Measurements from ENCODE around the gene ARHGAP42.

The ARHGAP42 gene

DNA sequence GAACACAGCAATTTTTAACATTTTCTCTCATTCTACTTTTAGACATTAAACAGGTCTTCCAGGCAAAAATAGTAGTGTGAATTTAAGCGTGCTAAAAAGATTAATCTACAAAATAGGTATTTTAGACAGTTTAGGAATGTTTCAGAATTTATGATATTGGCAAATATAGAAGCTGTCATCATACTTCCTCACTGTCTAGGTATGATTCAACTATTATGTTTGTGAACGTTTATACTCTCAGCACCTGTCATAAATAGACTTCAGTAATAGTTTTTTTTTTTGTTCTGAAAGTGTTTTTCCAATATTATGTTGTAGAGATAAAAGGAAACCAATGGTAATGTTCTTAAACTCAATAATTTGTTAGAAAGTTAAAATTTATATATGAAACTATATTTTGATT, 103.0 kb downstream of the ARHGAP42 start:
- no peaks in the 10 kb centered on the region for H3K9me3 ChIP-seq (ENCODE audit: control insufficient read depth, low read depth, low read length)
- H3K4me1 ChIP-seq (ENCODE audit: control insufficient read depth, low read depth, low read length) = peaks cover 34% of the 10 kb centered on the region
- H3K4me3 ChIP-seq (ENCODE audit: low read length) = no peak overlapping the region
- no peaks in the 10 kb centered on the region for H3K27me3 ChIP-seq (ENCODE audit: control insufficient read depth, insufficient read depth, low read length)
- no peaks in the 10 kb centered on the region for H3K36me3 ChIP-seq (ENCODE audit: control insufficient read depth, low read depth, low read length)
- no peak overlapping the region for H3K27ac ChIP-seq (ENCODE audit: low read length)
- H3K9ac ChIP-seq (ENCODE audit: low read length) = no peak overlapping the region

DNA sequence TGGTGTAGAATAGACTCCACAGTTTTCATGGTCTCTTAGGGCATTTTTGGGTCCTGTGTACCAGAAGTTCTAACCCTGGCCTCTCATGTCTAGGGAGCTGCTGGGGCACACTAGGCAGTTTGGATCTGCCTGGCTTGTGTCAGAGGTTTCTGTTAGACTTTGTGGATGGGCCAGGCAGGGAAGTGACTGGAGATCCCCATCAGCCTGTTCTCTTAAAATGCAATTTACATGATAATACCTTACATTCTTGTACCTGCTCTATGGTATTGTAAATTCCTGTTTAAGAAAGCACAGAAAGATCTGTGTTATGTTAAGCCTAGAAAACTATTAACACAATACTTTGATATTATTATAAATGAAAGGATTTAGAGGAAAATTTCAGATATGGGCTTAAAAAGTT, 104.0 kb downstream of the ARHGAP42 start:
- Histone ChIP-seq H3K27ac (ENCODE audit: low read length) (peak overlapping the region; percentile 30), H3K4me1 (ENCODE audit: control insufficient read depth, low read depth, low read length) (peaks cover 26% of the 10 kb centered on the region), H3K9me3 (ENCODE audit: control insufficient read depth, low read depth, low read length) (no peaks in the 10 kb centered on the region), H3K27me3 (ENCODE audit: control insufficient read depth, insufficient read depth, low read length) (no peaks in the 10 kb centered on the region), H3K36me3 (ENCODE audit: control insufficient read depth, low read depth, low read length) (peaks cover 4% of the 10 kb centered on the region), H3K9ac (ENCODE audit: low read length) (peak overlapping the region; percentile 4), H3K4me3 (ENCODE audit: low read length) (peak overlapping the region; percentile 34)

DNA sequence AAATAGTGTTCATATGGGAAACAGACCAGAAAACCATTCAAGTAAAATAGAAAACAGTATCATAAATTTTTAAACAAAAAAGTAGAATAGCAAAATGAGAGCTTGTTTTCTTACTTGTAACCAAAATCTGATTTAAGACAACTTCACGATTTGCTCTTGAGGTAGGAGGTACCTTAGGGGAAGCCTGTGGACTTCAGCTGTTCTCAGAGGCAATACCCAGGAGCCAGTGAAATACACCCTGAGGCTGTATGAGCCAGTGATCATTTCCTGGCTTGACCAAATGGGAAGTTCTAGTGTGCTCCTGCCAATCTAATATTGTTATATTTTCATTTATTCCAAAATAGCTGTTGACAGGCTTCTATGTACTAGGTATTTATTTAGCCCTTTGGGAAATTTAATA, 104.8 kb downstream of the ARHGAP42 start:
- Histone ChIP-seq H3K4me3 (ENCODE audit: low read length) (no peak overlapping the region), H3K9ac (ENCODE audit: low read length) (peak overlapping the region; percentile 4), H3K9me3 (ENCODE audit: control insufficient read depth, low read depth, low read length) (no peaks in the 10 kb centered on the region), H3K27ac (ENCODE audit: low read length) (peak overlapping the region; percentile 67), H3K4me1 (ENCODE audit: control insufficient read depth, low read depth, low read length) (peaks cover 26% of the 10 kb centered on the region), H3K36me3 (ENCODE audit: control insufficient read depth, low read depth, low read length) (peaks cover 4% of the 10 kb centered on the region), H3K27me3 (ENCODE audit: control insufficient read depth, insufficient read depth, low read length) (no peaks in the 10 kb centered on the region)

DNA sequence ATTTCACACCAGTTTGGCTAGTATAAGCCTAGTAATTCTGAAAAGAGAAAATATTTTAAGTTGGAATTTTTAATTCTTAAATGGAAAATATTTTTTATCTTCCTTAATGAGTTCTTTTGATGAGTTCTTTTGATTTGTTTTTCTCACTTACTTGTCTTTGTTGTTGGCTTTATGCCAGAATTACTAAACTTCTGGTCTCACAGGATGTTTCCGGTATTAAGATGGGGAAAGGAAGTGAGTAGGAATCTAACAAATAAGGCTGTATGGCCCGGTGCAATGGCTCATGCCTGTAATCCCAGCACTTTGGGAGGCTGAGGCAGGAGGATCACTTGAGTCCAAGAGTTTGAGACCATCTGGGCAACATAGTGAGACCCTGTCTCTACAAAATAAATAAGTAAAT, 106.4 kb downstream of the ARHGAP42 start:
- no peak overlapping the region for H3K27ac ChIP-seq (ENCODE audit: low read length)
- no peaks in the 10 kb centered on the region for H3K9me3 ChIP-seq (ENCODE audit: control insufficient read depth, low read depth, low read length)
- peaks cover 4% of the 10 kb centered on the region for H3K36me3 ChIP-seq (ENCODE audit: control insufficient read depth, low read depth, low read length)
- H3K4me3 ChIP-seq (ENCODE audit: low read length) = no peak overlapping the region
- no peaks in the 10 kb centered on the region for H3K27me3 ChIP-seq (ENCODE audit: control insufficient read depth, insufficient read depth, low read length)
- H3K4me1 ChIP-seq (ENCODE audit: control insufficient read depth, low read depth, low read length) = peaks cover 26% of the 10 kb centered on the region
- H3K9ac ChIP-seq (ENCODE audit: low read length) = no peak overlapping the region

- H3K27me3 ChIP-seq (ENCODE audit: control insufficient read depth, insufficient read depth, low read length) = no peaks in the 10 kb centered on the region
- peaks cover 26% of the 10 kb centered on the region for H3K4me1 ChIP-seq (ENCODE audit: control insufficient read depth, low read depth, low read length)
- no peak overlapping the region for H3K9ac ChIP-seq (ENCODE audit: low read length)
- H3K27ac ChIP-seq (ENCODE audit: low read length) = no peak overlapping the region
- no peaks in the 10 kb centered on the region for H3K9me3 ChIP-seq (ENCODE audit: control insufficient read depth, low read depth, low read length)
- H3K4me3 ChIP-seq (ENCODE audit: low read length) = no peak overlapping the region
- H3K36me3 ChIP-seq (ENCODE audit: control insufficient read depth, low read depth, low read length) = peaks cover 4% of the 10 kb centered on the region
Measured at GRCh38 chr11:100794446-100794845, 107.4 kb downstream of the ARHGAP42 start.

GRCh38 chr11:100799445-100799844, 112.4 kb downstream of the ARHGAP42 start:
- Histone ChIP-seq H3K4me1 (ENCODE audit: control insufficient read depth, low read depth, low read length) (no peaks in the 10 kb centered on the region), H3K36me3 (ENCODE audit: control insufficient read depth, low read depth, low read length) (peaks cover 4% of the 10 kb centered on the region), H3K27me3 (ENCODE audit: control insufficient read depth, insufficient read depth, low read length) (no peaks in the 10 kb centered on the region), H3K9me3 (ENCODE audit: control insufficient read depth, low read depth, low read length) (no peaks in the 10 kb centered on the region), H3K4me3 (ENCODE audit: low read length) (no peak overlapping the region), H3K27ac (ENCODE audit: low read length) (no peak overlapping the region), H3K9ac (ENCODE audit: low read length) (no peak overlapping the region)

GRCh38 chr11:100800202-100800601, 113.1 kb downstream of the ARHGAP42 start:
- H3K36me3 ChIP-seq (ENCODE audit: control insufficient read depth, low read depth, low read length) = peaks cover 4% of the 10 kb centered on the region
- no peak overlapping the region for H3K27ac ChIP-seq (ENCODE audit: low read length)
- no peak overlapping the region for H3K9ac ChIP-seq (ENCODE audit: low read length)
- no peak overlapping the region for H3K4me3 ChIP-seq (ENCODE audit: low read length)
- no peaks in the 10 kb centered on the region for H3K4me1 ChIP-seq (ENCODE audit: control insufficient read depth, low read depth, low read length)
- H3K27me3 ChIP-seq (ENCODE audit: control insufficient read depth, insufficient read depth, low read length) = no peaks in the 10 kb centered on the region
- H3K9me3 ChIP-seq (ENCODE audit: control insufficient read depth, low read depth, low read length) = no peaks in the 10 kb centered on the region

DNA sequence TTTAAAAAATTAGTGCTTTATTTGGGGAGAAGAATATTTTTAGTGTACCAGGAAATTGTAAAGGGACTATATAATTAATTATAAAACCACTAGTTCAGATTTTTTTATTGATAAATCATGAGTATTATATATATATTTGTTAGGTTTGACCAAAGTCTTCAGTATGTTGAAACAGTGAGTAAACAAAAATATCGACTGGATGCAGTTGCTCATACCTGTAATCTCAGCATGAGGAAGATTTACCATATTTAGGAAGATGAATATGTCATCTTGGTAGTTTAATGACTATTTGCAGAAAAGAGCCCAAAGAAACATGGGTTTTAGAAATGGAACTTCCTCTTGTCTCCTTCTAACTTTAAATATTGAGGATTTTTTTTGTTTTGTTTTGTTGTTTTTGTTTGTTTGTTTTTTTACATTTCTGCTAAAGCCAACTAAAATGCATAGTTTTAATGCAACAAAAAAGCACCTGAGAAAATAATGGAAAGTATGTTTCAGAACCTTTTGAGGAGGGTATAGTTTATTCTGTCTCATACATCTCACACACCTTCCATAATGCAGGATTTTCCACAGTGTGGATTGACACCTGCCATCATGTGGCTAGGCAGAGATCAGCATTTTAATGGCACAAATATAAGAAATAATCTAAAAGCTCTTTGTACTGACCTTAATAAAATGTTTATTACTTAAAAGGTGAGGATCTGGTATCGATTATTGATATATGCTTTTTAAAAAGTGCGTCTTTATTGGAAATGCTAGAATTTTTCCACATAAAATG, 114.3 kb downstream of the ARHGAP42 start:
- no peak overlapping the region for H3K4me3 ChIP-seq (ENCODE audit: low read length)
- no peak overlapping the region for H3K9ac ChIP-seq (ENCODE audit: low read length)
- no peaks in the 10 kb centered on the region for H3K9me3 ChIP-seq (ENCODE audit: control insufficient read depth, low read depth, low read length)
- H3K36me3 ChIP-seq (ENCODE audit: control insufficient read depth, low read depth, low read length) = no peaks in the 10 kb centered on the region
- no peaks in the 10 kb centered on the region for H3K4me1 ChIP-seq (ENCODE audit: control insufficient read depth, low read depth, low read length)
- H3K27me3 ChIP-seq (ENCODE audit: control insufficient read depth, insufficient read depth, low read length) = no peaks in the 10 kb centered on the region
- no peak overlapping the region for H3K27ac ChIP-seq (ENCODE audit: low read length)

DNA sequence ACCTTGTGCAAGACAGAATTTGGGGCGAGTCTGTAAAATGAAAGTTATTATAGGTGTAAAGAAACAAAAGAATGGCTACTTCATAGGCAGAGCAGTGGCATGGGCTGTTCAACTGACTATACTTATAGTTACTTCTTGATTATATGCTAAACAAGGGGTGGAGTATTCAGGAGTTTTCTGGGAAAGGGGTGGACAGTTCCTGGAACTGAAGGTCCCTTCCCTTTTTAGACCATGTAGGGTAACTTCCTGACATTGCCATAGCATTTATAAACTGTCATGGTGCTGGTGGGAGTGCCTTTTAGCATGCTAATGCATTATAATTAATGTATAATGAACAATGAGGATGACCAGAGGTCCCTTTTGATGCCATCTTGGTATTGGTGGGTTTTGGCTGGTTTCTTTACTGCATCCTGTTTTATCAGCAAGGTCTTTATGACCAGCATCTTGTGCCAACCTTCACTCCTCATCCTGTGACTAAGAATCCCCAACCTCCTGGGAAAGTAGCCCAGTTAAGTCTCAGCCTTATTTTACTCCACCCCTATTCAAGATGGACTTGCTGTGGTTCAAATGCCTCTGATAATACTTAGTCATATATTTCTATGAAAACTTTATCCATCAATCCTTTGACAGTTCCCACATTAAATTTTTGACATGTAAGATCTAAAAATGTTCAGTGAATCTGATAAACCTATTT, 118.6 kb downstream of the ARHGAP42 start:
- H3K9me3 ChIP-seq (ENCODE audit: control insufficient read depth, low read depth, low read length) = no peaks in the 10 kb centered on the region
- no peak overlapping the region for H3K4me3 ChIP-seq (ENCODE audit: low read length)
- H3K9ac ChIP-seq (ENCODE audit: low read length) = no peak overlapping the region
- no peaks in the 10 kb centered on the region for H3K27me3 ChIP-seq (ENCODE audit: control insufficient read depth, insufficient read depth, low read length)
- peaks cover 8% of the 10 kb centered on the region for H3K4me1 ChIP-seq (ENCODE audit: control insufficient read depth, low read depth, low read length)
- no peaks in the 10 kb centered on the region for H3K36me3 ChIP-seq (ENCODE audit: control insufficient read depth, low read depth, low read length)
- no peak overlapping the region for H3K27ac ChIP-seq (ENCODE audit: low read length)

DNA sequence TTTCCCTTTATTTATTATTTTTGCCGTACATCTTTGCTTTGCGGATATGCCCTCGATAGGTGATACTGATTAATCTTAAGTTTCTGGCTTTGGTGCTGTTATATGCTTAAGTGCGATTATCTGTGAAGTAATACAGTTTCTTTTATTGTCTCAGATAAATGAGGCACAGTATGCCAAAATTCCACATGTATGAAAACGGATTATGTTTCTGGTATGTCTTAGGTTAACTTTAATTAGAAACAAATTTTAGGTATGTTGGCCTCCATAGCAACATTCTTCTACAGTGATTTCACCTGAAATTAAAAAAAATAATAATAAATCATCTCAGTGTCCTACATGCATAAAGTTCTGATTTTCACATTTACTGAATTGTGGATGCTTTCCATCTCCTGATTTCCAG, 119.2 kb downstream of the ARHGAP42 start:
- Histone ChIP-seq H3K9ac (ENCODE audit: low read length) (no peak overlapping the region), H3K9me3 (ENCODE audit: control insufficient read depth, low read depth, low read length) (no peaks in the 10 kb centered on the region), H3K4me3 (ENCODE audit: low read length) (no peak overlapping the region)

DNA sequence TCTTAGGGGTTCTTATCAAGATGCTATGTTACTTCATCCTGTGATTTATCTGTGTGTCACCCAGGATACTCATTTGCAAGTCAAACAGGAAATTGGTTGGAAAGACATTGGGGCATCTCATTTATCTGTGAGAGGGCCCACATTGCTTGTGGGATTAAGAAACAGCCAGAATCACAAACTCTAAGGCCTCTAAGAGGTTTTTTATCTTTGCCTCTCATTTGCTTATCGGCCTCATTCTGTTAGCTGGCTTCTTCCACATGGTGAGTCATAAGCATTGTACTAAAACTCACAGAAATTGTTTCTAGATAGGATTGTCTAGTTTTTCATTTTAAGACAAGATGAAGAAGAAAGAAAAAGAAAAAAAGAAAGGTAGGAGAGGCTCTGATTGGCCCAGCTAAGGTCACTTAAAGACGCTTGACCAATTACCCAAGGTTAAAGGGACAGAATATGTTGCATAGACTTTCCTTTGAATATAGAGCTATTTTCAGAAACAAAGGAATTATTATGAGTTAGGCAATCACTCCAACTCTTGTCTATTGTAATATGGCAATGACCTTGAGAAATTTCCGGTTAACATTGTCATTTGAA, 121.9 kb downstream of the ARHGAP42 start:
- Histone ChIP-seq H3K9ac (ENCODE audit: low read length) (no peak overlapping the region), H3K9me3 (ENCODE audit: control insufficient read depth, low read depth, low read length) (no peaks in the 10 kb centered on the region), H3K36me3 (ENCODE audit: control insufficient read depth, low read depth, low read length) (no peaks in the 10 kb centered on the region), H3K27ac (ENCODE audit: low read length) (no peak overlapping the region), H3K4me3 (ENCODE audit: low read length) (no peak overlapping the region), H3K4me1 (ENCODE audit: control insufficient read depth, low read depth, low read length) (peaks cover 8% of the 10 kb centered on the region), H3K27me3 (ENCODE audit: control insufficient read depth, insufficient read depth, low read length) (no peaks in the 10 kb centered on the region)

More for the DNA sequence above, 119.2 kb downstream of the ARHGAP42 start:
- H3K4me1 ChIP-seq (ENCODE audit: control insufficient read depth, low read depth, low read length) = peaks cover 8% of the 10 kb centered on the region
- H3K36me3 ChIP-seq (ENCODE audit: control insufficient read depth, low read depth, low read length) = no peaks in the 10 kb centered on the region
- H3K27ac ChIP-seq (ENCODE audit: low read length) = no peak overlapping the region
- H3K27me3 ChIP-seq (ENCODE audit: control insufficient read depth, insufficient read depth, low read length) = no peaks in the 10 kb centered on the region

All from iPS-18a (cell line).